T-helper 2 cell (primary cell): ENCODE results near the gene TESK1.
"Not testable (repeated sequence)": the region's sequence is repeated elsewhere in the genome, so short reads cannot be mapped to it uniquely, and the experiment has no call there.

ENCODE experiments used
- DNase-seq, 5 experiments: peaks; one replicate each; pipeline versions ENCODE4 v3.0.0 to v3.0.0-alpha.2; 2012 to 2022

The TESK1 gene

GRCh38 chr9:35616681-35617459 lies 11.8 kb downstream of the TESK1 start:
- peak; percentile 33 to 80 (median 53) for DNase-seq

- DNase-seq: no peak
Measured at GRCh38 chr9:35617548-35617947, 12.5 kb downstream of the TESK1 start.

DNA sequence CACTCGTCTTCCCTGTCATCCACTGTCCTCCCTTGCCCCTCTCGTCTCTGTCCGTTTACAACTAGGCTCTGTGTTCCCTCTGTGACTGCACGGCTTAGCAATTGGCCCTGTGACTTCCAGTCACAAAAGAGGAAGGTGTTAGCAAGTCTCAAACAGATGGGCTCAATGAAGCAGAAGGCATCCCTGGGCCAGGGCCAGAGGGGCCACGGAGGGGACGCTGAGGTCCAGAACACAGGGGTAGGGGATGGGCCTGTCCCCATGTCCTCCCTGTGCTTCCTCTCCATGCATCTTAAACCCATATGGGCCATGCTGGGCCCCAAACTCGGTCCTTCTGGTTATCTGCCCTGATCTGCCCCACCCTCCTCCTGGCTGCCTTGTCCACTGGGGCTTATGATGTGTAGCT lies 13.3 kb downstream of the TESK1 start, which contains the start of gene CD72:
CD72 (minus strand) TSS at position 89 of the 403 bp plus-strand sequence. CDS start 110 bp downstream, outside the sequence.
- no peak for DNase-seq

GRCh38 chr9:35618854-35619799 lies 14.1 kb downstream of the TESK1 start:
- peak in 2 of 5 experiments; percentile 68 to 74 for DNase-seq

- no peak for DNase-seq
Measured at GRCh38 chr9:35619800-35620158, 14.7 kb downstream of the TESK1 start.

- no peak for DNase-seq
Measured at GRCh38 chr9:35627575-35627974, 22.5 kb downstream of the TESK1 start.

DNA sequence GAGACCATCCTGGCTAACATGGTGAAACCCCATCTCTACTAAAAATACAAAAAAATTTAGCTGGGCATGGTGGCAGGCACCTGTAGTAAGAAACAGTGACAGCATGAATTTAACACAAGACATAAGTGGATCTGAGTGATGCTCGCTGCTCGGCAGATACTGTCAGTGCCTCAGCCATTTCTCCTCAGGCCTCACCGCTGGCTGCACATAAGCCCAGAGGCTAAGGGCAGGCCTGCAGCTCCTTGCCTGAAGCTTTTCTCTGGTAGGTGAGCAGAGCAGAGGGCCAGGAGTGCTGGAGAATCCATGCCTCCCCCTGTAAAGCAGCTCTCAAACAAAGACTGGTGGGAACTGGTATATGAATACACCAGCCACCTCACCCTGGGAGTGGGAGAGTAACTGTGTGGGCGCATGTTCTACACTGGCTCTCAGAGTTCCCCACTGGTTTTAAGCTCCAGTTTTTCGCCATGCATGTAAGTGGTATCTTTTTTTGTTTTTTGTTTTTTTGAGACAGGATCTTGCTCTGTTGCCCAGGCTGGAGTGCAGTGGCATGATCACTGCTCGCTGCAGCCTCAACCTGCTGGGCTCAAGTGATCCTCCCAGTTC lies 23.4 kb downstream of the TESK1 start:
- DNase-seq: no peak

- no peak for DNase-seq
Measured at GRCh38 chr9:35629597-35629996, 24.5 kb downstream of the TESK1 start.

DNA sequence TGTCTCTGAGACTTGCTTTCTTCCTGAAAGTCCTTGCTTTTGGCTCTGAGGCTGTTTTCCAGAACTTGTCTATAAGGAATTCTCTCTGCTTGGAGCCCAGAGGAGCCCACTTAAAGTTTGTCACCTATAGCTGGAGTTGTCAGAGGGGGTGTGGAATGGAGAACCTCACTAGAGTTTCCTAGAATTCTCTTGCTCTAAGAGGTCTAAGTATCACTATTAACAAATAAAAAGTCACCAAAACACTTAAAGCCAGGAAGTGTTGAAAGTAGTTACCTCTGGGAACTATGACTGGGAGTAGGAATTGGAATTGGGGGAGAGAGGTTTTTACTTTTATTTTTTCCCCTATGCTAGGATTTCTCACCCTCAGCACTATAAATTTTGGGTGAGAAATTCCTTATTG lies 30.7 kb downstream of the TESK1 start:
- no peak for DNase-seq

DNA sequence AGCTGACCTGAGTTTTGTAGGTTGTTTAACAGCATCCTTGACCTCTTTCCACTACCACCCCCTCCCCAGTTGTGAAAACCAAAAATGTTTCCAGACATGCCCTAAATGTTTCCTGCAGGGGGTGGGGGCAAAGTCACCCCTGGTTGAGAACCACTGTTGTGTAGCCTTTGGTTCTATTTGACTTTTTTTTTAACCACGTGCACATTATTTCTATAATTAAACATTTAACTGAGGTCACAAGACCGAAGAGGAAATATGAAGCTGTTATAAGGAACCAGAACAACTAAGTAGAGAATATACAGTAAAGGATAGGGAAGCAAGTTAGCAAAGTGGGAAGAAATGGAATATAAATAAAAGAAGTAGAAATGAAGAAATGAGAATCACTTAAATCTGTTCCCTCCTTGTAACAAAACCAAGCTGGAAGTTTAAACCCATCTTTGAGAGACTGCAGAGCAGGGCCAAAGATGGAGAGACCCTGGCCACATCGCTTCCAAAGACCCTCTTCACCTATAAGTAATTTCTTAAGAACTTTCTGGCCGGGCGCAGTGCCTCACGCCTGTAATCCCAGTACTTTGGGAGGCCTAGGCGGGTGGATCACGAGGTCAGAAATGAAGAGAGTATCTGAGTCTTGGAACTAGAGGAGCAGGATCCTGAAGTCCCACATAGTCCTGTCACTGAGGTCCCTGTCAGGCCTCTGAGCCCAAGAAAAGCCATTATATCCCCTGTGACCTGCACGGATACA lies 31.2 kb downstream of the TESK1 start:
- no peak for DNase-seq

DNA sequence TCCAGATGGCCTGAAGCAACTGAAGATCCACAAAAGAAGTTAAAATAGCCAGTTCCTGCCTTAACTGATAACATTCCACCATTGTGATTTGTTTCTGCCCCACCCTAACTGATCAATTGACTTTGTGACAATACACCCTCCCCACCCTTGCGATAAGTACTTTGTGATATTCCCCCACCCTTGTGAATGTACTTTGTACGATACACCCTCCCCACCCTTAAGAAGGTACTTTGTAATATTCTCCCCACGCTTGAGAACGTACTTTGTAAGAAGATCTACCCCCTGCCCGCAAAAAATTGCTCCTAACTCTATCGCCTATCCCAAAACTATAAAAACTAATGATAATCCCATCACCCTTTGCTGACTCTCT lies 31.8 kb downstream of the TESK1 start:
- not testable (repeated sequence) for DNase-seq

GRCh38 chr9:35637427-35637955 lies 32.4 kb downstream of the TESK1 start:
- not testable (repeated sequence) for DNase-seq

DNA sequence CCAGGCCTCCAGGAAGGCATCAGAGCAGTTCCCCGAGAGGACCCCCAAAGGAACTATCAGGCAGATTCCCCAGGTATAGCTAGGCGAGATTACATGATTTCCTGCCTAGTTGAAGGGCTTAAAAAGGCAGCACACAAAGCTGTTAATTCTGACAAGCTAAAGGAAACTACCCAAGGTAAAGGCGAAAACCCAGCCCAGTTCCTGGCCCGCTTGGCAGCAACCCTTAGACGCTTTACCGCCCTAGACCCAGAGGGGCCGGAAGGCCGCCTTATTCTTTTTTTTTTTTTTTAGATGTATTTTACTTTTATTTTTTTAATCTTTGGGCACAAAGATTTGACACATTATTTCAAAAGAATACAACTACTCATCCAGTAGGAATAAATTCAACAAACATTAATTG lies 33.7 kb downstream of the TESK1 start:
- DNase-seq: peak in 1 of 5 experiments; percentile 54

- not testable (repeated sequence) for DNase-seq
Measured at GRCh38 chr9:35639225-35639624, 34.2 kb downstream of the TESK1 start.

GRCh38 chr9:35639631-35640030 lies 34.6 kb downstream of the TESK1 start:
- DNase-seq: no peak

DNA sequence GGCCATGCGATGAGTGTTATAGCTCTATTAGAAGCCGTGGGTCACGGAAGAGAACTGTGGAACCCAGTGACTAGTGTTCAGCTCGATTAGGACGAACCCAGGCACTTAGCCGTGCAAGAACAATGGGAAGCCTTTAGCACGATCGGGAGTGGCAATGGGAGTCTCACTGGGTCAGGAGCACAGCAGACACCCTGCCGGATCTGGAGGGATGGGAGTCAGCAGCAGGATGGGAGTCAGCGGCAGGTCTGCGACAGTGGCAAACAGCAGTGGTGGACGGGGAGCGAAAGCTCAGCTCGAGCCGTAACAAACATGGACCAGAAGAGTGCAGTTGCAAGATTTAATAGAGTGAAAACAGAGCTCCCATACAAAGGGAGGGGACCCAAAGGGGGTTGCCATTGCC lies 35.4 kb downstream of the TESK1 start:
- DNase-seq: not testable (repeated sequence)

DNA sequence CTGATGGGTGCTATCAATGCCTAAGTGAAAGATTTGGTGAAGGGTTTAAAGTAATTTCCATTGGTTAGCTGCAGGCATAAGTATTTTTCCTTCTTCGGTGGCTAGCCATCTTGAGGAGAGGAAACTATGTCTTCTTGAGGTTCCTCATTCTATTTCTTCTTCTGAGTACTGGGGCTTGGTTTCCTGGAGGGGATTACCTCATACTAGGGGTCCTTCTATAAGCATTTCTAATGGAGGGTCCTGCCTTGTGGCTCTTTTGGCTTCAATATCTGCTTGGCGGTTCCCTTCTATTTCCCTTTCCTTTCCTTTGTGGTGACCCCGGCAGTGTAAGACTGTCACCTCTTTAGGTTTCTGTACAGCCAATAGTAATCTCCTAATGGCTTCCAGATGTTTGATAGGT lies 36.4 kb downstream of the TESK1 start:
- DNase-seq: not testable (repeated sequence)

DNA sequence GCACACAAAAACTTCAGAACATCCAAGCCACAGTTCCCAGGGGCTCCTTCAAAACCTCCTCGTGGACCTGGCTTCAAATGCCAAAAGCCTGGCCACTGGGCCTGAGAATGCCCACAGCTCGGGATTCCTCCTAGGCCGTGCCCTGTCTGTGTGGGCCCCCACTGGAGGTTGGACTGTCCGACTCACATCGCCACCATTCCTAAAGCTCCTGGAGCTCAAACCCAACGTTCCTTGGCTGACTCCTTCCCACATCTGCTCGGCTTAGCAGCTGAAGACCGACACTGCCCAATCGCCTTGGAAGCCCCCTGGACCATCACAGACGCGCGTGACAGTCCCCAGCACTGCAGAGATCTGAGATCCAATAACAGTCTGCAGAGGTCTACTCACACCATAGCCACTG lies 38.0 kb downstream of the TESK1 start:
- DNase-seq: no peak

DNA sequence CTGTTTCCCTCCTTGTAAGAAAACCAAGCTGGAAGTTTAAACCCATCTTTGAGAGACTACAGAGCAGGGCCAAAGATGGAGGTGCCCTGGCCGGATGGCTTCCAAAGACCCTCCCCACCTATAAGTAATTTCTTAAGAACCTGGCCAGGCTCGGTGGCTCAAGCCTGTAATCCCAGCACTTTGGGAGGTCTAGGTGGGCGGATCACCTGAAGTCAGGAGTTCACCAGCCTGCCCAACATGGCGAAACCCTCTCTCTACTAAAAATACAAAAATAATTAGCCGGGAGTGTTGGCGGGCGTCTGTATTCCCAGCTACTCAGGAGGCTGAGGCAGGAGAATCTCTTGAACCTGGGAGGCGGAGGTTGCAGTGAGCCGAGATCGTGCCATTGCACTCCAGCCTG lies 40.7 kb downstream of the TESK1 start:
- not testable (repeated sequence) for DNase-seq

DNA sequence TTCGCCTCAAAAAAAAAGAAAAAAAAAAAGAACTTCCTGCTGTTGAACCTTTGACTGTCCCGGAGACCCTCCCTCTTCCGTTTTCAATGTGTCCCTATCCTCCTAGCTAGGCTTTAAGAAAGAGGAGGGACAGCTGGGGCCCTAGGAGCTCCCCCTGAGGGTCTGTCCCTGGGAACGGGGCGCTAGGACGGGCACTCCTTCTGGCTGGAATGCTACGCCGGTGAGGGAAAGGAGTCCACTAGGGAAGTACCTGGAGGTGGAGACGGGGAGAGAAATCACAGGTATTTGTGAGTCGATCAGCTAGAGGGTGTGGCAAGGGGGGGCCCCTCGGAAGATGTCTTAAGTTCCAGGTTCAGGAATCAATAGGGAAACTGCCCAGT lies 41.1 kb downstream of the TESK1 start:
- DNase-seq: peak in 1 of 5 experiments; percentile 49

DNA sequence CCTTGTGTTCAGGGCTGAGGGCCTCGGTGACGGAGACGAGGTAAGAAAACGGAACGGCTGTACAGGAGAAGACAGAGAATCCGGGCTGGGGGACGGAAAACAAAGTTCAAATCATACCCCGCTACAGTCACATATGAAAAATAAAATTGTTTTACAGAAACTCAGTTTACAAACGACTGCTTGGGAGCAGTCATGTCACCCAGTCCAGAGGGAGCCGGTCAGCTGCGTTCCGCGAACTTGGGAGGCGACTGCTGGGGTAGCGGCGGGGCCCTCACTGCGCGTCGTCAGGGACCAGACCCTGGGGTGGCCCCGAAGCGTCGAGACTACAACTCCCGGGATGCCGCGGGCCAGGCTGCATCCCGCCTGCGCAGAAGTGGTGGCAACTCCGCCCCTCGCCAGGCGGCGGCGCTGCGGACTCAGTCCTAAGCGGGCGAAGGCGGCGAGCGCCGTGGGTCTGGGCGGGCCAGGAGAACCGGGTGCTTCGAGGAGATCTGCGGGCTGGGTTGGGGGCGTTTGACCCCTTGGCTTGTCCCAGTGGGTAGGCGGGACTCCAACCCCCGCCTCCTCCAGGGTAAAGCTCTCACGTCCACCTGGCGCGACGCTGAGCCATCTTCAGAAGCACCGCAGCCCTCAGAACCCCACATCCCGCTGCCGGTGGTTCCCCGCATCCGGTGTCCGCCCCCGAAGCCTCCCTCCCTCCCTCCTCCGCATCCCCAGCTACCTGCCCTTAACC lies 41.6 kb downstream of the TESK1 start:
- peak; percentile 85 to 96 (median 88) for DNase-seq
